PFSK-1 (cell line): ENCODE measurements around the gene LGALS14.

Experiments used
- FOXP2 ChIP-seq: optimal IDR thresholded peaks from 2 replicates; pipeline ENCODE3; 2011; ENCODE audit warnings: borderline replicate concordance, control low read depth, inconsistent platforms; ENCODE audit not compliant: insufficient read depth; ENCODE audit errors: extremely low read length, extremely low read depth
- POLR2AphosphoS5 ChIP-seq: IDR thresholded peaks from 2 replicates; pipeline ENCODE4 v1.6.1; 2012; ENCODE audit warnings: low read depth, mild to moderate bottlenecking, control low read depth, low read length, moderate library complexity
- SIN3A ChIP-seq: IDR thresholded peaks from 2 replicates; pipeline ENCODE4 v1.6.1; 2012; ENCODE audit warnings: mild to moderate bottlenecking, low read length, moderate library complexity, borderline replicate concordance; ENCODE audit not compliant: insufficient read depth
- TAF1 ChIP-seq: IDR thresholded peaks from 2 replicates; pipeline ENCODE4 v1.6.1; 2012; ENCODE audit warnings: low read length, control low read depth, borderline replicate concordance; ENCODE audit not compliant: insufficient read depth
- TF ChIP-seq, protein P1 (sequence below), 2 experiments: IDR thresholded peaks; 2 replicates each; pipeline versions ENCODE4 v1.6.1 to v1.8.0; 2011 to 2012; ENCODE audit warnings: low read depth in 2 of 2, low read length in 2 of 2, control low read depth in 1 of 2, inconsistent platforms in 1 of 2, mild to moderate bottlenecking in 1 of 2, moderate library complexity in 1 of 2; ENCODE audit not compliant: insufficient read depth in 1 of 2

LGALS14 gene

DNA sequence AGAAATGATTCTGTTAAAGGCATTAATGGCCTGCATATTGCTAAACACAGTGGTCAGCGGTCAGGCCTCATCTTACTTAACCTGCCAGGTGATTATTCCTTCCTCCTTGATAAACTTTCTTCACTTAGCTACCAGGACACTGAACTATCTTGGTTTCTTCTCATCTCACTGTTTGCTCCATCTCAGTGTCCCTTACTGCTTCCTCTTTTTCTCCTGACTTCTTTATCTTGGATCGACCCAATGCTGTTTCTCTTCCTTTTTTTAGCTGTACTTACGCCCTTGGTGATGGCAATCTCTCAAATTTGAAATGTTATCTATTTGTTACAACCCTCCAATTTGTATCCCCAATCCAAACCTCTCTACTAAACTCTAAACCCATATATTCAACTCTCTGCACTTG lies 41.4 kb downstream of the LGALS14 start:
- TF ChIP-seq POLR2AphosphoS5 (no peak), TAF1 (no peak), FOXP2 (no peak), SIN3A (no peak)
- TF ChIP-seq, protein P1, sequence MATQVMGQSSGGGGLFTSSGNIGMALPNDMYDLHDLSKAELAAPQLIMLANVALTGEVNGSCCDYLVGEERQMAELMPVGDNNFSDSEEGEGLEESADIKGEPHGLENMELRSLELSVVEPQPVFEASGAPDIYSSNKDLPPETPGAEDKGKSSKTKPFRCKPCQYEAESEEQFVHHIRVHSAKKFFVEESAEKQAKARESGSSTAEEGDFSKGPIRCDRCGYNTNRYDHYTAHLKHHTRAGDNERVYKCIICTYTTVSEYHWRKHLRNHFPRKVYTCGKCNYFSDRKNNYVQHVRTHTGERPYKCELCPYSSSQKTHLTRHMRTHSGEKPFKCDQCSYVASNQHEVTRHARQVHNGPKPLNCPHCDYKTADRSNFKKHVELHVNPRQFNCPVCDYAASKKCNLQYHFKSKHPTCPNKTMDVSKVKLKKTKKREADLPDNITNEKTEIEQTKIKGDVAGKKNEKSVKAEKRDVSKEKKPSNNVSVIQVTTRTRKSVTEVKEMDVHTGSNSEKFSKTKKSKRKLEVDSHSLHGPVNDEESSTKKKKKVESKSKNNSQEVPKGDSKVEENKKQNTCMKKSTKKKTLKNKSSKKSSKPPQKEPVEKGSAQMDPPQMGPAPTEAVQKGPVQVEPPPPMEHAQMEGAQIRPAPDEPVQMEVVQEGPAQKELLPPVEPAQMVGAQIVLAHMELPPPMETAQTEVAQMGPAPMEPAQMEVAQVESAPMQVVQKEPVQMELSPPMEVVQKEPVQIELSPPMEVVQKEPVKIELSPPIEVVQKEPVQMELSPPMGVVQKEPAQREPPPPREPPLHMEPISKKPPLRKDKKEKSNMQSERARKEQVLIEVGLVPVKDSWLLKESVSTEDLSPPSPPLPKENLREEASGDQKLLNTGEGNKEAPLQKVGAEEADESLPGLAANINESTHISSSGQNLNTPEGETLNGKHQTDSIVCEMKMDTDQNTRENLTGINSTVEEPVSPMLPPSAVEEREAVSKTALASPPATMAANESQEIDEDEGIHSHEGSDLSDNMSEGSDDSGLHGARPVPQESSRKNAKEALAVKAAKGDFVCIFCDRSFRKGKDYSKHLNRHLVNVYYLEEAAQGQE (IDR thresholded peaks at IDR 0.05; ENCODE audit: insufficient read depth in 1 of 2, low read depth in 2 of 2, low read length in 2 of 2): no peak

DNA sequence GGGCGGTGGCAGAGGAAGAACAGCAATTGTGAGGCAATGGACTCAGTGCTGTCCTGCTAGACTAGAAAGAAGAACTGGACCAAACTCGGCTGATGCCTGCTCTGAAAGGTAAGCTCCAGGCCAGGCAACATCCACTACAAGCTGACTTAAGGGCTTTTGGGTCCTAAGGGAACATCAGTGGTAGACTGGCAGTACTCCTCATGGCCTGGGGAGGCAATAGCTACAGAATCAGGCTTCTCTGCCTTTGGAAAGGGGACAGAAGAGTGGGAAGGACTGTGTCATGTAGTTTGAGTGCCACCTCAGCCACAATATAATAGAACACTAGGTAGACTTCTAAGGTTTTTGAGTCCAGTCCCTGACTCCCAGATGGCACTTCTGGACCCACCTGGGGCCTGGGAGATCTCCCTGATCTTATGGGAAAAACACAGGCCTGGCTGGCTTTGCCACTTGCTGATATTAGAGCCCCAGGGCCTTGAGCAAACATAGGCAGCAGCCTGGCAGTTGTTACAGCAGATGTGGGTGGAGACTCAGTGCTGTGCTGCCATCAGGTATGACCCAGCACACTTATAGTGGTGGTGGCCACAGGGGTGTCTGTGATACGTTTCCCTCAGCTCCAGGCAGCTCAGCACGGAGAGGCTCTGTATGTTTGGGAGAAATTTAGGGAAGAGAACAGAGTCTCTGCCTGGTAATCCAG lies 42.7 kb downstream of the LGALS14 start:
- TF ChIP-seq TAF1 (no peak), FOXP2 (no peak), SIN3A (no peak)

DNA sequence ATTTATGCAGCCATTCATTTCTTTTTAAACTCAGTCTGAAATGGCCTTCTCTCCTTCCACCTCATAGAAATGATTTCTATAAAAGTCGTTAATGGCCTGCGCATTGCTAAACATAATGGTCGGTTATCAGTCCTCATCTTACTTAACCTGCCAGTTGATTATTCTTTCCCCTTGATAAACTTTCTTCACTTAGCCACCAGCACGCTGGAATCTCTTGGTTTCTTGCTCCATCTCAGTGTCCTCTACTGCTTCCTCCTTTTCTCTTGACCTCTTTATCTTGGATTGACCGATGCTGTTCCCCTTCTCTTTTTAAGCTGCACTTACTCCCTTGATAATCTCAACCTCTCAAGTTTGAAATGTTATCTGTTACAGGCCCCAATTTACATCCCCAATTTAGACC lies 45.7 kb downstream of the LGALS14 start:
- TF ChIP-seq, protein P1 (IDR thresholded peaks at IDR 0.05; ENCODE audit: insufficient read depth in 1 of 2, low read depth in 2 of 2, low read length in 2 of 2): no peak
- TF ChIP-seq POLR2AphosphoS5 (no peak), TAF1 (no peak), FOXP2 (no peak)

DNA sequence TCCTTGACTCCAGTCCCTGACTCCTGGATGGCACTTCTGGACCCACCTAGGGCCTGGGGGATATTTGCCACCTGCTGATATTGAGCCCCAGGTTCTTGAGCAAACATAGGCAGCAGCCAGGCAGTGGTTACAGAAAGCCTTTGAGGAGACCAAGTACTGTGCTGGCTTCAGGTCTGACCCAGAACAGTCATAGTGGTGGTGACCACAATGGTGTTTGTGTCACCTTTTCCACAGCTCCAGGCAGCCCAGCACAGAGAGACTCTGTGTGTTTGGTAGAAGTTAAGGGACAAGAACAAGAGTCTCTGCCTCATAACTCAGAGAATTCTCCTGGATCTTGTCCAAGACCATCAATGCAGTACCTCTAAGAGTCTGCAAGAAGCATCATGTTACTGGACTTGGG lies 48.1 kb downstream of the LGALS14 start:
- TF ChIP-seq SIN3A (no peak), FOXP2 (no peak), TAF1 (no peak), POLR2AphosphoS5 (no peak)
- TF ChIP-seq, protein P1 (IDR thresholded peaks at IDR 0.05; ENCODE audit: insufficient read depth in 1 of 2, low read depth in 2 of 2, low read length in 2 of 2): no peak

DNA sequence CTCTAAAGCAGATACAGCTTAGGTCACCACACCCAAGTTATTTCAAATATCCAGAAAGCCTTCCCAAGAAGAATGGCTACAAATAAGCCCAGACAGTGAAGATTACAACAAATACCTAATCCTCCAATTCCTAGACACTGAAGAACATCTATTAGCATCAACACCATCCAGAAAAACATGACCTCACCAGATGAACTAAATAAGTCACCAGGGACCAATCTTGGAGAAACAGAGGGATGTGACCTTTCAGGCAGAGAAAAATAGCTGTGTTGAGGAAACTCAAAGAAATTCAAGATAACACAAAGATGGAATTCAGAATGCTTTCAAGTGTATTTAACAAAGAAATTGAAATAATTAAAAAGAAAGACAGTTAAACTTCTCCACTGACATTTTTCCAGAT lies 48.5 kb downstream of the LGALS14 start:
- no peak for TF ChIP-seq SIN3A

DNA sequence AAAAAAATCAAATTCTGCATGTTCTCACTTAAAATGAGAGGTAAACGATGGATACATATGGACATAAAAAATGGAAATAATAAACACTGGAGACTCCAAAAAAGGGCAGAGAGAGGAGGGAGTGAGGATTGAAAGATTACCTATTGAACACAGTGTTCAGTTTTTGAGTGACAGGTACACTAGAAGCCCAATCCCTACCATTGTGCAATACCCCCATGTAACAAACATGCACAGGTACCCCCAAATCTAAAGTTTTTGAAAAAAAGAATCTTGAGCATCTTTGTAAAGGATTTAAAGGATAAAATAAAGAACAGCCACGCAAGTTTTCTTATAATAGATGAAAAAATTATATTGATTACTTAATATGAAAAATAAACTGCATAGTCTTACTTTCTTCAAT lies 50.3 kb downstream of the LGALS14 start:
- TF ChIP-seq SIN3A (no peak), TAF1 (no peak), POLR2AphosphoS5 (no peak), FOXP2 (no peak)

DNA sequence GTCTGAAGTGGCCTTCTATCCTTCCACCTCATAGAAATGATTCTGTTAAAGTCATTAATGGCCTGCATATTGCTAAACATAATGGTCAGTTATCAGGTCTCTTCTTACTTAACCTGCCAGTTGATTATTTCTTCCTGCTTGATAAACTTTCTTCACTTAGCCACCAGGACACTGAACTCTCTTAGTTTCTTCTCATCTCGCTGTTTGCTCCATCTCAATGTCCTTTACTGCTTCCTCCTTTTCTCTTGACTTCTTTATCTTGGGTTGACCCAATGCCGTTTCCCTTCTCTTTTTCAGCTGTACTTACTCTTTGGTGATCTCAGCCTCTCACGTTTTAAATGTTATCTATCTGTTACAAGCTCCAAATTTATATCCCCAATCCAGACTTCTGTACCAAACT lies 50.7 kb downstream of the LGALS14 start:
- TF ChIP-seq FOXP2: no peak
- TF ChIP-seq SIN3A: no peak
- TF ChIP-seq, protein P1 (IDR thresholded peaks at IDR 0.05; ENCODE audit: insufficient read depth in 1 of 2, low read depth in 2 of 2, low read length in 2 of 2): no peak
- TF ChIP-seq POLR2AphosphoS5: no peak
- no peak for TF ChIP-seq TAF1
